ENCODE measurements around the gene CTRB1. TPM values are rescaled to one million over a fixed set of nuclear protein-coding genes. Genes with fewer than 3 reads are reported as not detected.

The CTRB1 gene
- total and polyA plus RNA-seq, 2 of the 13 experiments (the other 11 are each of a cell fraction or from before 2014, with no cell fraction given) = not detected

DNA sequence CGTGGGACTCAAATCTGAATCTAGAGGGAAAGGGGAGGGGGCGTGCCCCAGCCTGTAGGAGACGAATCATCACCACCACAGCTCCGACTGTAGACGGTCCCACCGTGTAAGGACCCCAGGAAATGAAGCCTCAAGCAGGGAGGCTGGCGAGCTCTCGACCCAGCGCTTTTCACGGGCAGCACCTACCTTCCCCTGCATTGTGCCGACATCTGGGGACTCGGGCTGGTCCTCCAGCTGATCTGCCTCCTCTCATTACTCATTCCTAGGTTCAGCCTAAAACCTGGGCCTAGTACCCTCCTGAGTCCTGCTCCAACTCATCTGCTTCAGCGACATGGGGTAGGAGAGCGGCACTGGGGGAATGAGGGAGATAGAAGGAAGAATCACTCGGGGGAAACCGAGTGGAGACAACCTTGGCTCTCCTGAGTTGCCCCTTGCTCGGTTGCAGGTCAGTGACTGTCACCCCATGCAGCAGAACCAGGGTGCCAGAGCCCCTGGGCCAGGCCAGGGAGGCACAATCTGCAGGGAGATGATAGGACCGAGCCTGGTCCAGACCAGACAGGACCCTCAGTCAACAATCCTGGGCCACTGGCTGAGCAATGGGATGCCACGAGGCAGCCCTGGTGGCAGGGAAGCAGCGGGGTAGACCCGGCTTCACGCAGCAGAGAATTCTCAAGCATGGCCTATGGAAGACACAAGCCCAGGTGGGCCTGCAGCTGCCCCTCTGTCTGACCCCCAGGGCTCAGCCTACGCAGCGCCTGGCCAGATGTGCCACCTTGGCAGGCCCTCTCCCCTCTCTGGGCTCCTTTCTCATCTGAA, 33.5 kb downstream of the CTRB1 start:
- TSS peak; percentile 74 for BruUV-seq (replicated peaks)
- Histone ChIP-seq H3K4me1 (ENCODE audit: insufficient read depth, low read length) (peaks cover 84% of the 10 kb centered on the region), H3K27me3 (ENCODE audit: control insufficient read depth in 1 of 2, insufficient read depth in 2 of 2, low read length in 2 of 2) (no peaks in the 10 kb centered on the region; a peak in 1 of 5 replicates), H3K36me3 (replicated peaks in 1 of 2; ENCODE audit: control insufficient read depth in 1 of 2, insufficient read depth in 2 of 2, low read length in 2 of 2) (peaks cover 0 to 6% of the 10 kb centered on the region in 2 experiments; a peak in 2 of 5 replicates), H3K4me2 (ENCODE audit: low read depth, low read length) (peak overlapping the region; percentile 97), H3K27ac (ENCODE audit: extremely low read length, insufficient read depth, low read length) (peak overlapping the region; percentile 80), H3K79me2 (ENCODE audit: insufficient read depth, low read length) (peaks cover 89% of the 10 kb centered on the region), H3K4me3 (replicated peaks in 1 of 3; ENCODE audit: insufficient read depth in 1 of 3, low read depth in 2 of 3, low read length in 3 of 3) (peak overlapping the region; percentile 34 to 70 (median 43)), H3K9me3 (ENCODE audit: low read length) (no peaks in the 10 kb centered on the region), H4K20me1 (ENCODE audit: insufficient read depth, low read length) (peaks cover 50% of the 10 kb centered on the region), H2AFZ (ENCODE audit: low read length) (no peak overlapping the region), H3K9ac (ENCODE audit: insufficient read depth, low read depth, low read length) (peak overlapping the region; percentile 70)
- ATAC-seq = peak; percentile 3
- intact Hi-C loops (cut with micrococcal nuclease; ENCODE audit: unreplicated experiment) (loop anchor here (5.0 kb wide), 1 partner anchor 135 kb away; no protein-coding TSS in a partner anchor), in situ Hi-C loops (cut with HindIII; ENCODE audit: extremely low pct_ligation_motif_present, low pct_unique_long_range_greater_than_20kb) (no loop called here)
- no peak for DNase-seq (ENCODE audit: low spot score)
- ChIA-PET POLR2A (interaction anchor here (0.8 to 14.7 kb wide), 6 partner anchors 12 to 76 kb away, joined by 3 to 312 read pairs (median 11); no protein-coding TSS in a partner anchor), CTCF (ENCODE audit: low intra/inter-chr PET ratio, low total read pairs) (no interaction called here)
- WGBS (ENCODE audit: low lambda C conversion rate) = 30% methylated on average over 24 of the region's 24 CpGs
- peak; percentile 8 for FAIRE-seq
- TF ChIP-seq ZSCAN20 (CRISPR knock-in tag; IDR thresholded peaks at IDR 0.05; ENCODE audit: borderline replicate concordance) (no peak), RXRA (CRISPR knock-in tag; IDR thresholded peaks at IDR 0.05) (peak; percentile 13; the same call in 1 of the 2 replicates), SALL2 (CRISPR knock-in tag; IDR thresholded peaks at IDR 0.05) (no peak), ZNF552 (CRISPR knock-in tag; IDR thresholded peaks at IDR 0.05; ENCODE audit: borderline replicate concordance) (no peak), ZNF280B (CRISPR knock-in tag; IDR thresholded peaks at IDR 0.05; ENCODE audit: borderline replicate concordance) (no peak; the same call in 1 of the 2 replicates), CENPT (CRISPR knock-in tag; IDR thresholded peaks at IDR 0.05; ENCODE audit: low read depth) (peak; percentile 69; the same call in 1 of the 2 replicates), ATF5 (CRISPR knock-in tag; IDR thresholded peaks at IDR 0.05; ENCODE audit: low read depth) (no peak), ISX (CRISPR knock-in tag; conservative IDR thresholded peaks at IDR 0.05) (no peak), PCBP1 (IDR thresholded peaks at IDR 0.05; ENCODE audit: borderline replicate concordance, low read depth, low read length) (0 out of 2 replicates have a peak, but pooled peaks have one; percentile 14), NCOA1 (CRISPR knock-in tag; IDR thresholded peaks at IDR 0.05) (no peak), SALL1 (CRISPR knock-in tag; IDR thresholded peaks at IDR 0.05) (peak; percentile 57; the same call in 1 of the 2 replicates), KDM5B (CRISPR knock-in tag; IDR thresholded peaks at IDR 0.05; ENCODE audit: borderline replicate concordance) (peak; percentile 79; the same call in 1 of the 2 replicates), POLR2G (IDR thresholded peaks at IDR 0.05; ENCODE audit: low read depth, low read length) (peak; percentile 8; the same call in 1 of the 2 replicates), ZNF263 (CRISPR knock-in tag; IDR thresholded peaks at IDR 0.05) (no peak), CAMTA2 (CRISPR knock-in tag; IDR thresholded peaks at IDR 0.05; ENCODE audit: borderline replicate concordance) (0 out of 2 replicates have a peak, but pooled peaks have one; percentile 19), PHF21A (CRISPR knock-in tag; IDR thresholded peaks at IDR 0.05) (no peak)
- TF ChIP-seq, protein P1, sequence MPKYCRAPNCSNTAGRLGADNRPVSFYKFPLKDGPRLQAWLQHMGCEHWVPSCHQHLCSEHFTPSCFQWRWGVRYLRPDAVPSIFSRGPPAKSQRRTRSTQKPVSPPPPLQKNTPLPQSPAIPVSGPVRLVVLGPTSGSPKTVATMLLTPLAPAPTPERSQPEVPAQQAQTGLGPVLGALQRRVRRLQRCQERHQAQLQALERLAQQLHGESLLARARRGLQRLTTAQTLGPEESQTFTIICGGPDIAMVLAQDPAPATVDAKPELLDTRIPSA (CRISPR knock-in tag; IDR thresholded peaks at IDR 0.05; ENCODE audit: borderline replicate concordance) = no peak
- TF ChIP-seq, protein P2, sequence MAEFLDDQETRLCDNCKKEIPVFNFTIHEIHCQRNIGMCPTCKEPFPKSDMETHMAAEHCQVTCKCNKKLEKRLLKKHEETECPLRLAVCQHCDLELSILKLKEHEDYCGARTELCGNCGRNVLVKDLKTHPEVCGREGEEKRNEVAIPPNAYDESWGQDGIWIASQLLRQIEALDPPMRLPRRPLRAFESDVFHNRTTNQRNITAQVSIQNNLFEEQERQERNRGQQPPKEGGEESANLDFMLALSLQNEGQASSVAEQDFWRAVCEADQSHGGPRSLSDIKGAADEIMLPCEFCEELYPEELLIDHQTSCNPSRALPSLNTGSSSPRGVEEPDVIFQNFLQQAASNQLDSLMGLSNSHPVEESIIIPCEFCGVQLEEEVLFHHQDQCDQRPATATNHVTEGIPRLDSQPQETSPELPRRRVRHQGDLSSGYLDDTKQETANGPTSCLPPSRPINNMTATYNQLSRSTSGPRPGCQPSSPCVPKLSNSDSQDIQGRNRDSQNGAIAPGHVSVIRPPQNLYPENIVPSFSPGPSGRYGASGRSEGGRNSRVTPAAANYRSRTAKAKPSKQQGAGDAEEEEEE (CRISPR knock-in tag; IDR thresholded peaks at IDR 0.05; ENCODE audit: borderline replicate concordance) = no peak
